ENCODE results near the gene AP2A2.

GRCh38 chr11:957212-957920, 31.7 kb downstream of the AP2A2 start:
- TF ChIP-seq, protein P1, sequence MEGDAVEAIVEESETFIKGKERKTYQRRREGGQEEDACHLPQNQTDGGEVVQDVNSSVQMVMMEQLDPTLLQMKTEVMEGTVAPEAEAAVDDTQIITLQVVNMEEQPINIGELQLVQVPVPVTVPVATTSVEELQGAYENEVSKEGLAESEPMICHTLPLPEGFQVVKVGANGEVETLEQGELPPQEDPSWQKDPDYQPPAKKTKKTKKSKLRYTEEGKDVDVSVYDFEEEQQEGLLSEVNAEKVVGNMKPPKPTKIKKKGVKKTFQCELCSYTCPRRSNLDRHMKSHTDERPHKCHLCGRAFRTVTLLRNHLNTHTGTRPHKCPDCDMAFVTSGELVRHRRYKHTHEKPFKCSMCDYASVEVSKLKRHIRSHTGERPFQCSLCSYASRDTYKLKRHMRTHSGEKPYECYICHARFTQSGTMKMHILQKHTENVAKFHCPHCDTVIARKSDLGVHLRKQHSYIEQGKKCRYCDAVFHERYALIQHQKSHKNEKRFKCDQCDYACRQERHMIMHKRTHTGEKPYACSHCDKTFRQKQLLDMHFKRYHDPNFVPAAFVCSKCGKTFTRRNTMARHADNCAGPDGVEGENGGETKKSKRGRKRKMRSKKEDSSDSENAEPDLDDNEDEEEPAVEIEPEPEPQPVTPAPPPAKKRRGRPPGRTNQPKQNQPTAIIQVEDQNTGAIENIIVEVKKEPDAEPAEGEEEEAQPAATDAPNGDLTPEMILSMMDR (conservative IDR thresholded peaks at IDR 0.05) = no peak
- no peak for TF ChIP-seq EZH2 (IDR thresholded peaks at IDR 0.05; ENCODE audit: low read depth)

All from PC-9 (cell line).